Measurements from ENCODE around the gene FAM168A. TPM values are rescaled to one million over a fixed set of nuclear protein-coding genes. Genes with fewer than 3 reads are reported as not detected.

The FAM168A gene
- total RNA-seq, 1 experiment from 2014 or later: 21.1 TPM

DNA sequence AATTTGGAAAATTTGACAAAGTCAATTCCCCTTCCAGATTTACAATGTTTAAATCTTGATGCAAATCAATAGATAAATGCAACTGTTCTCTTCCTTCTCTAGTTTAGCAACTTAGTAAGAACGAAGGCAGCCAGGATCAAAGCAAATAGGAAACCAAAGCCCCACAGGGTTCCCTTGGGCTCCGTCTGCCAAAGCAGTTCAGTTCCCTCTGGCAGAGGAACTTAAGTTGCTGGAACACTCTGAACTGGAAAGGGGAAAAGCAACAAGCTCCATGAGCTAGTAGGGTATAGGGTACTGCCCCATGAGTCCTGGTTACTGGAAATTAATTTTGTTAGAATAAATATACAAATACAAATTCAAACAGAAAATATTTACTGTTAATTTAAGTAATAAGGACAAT lies 130.4 kb downstream of the FAM168A start:
- H2BK15ac ChIP-seq (ENCODE audit: low read depth, low read length): no peak overlapping the region
- H4K20me1 ChIP-seq (ENCODE audit: control insufficient read depth, insufficient read depth, insufficient read length): no peaks in the 10 kb centered on the region
- H3K4ac ChIP-seq (ENCODE audit: low read depth, low read length): no peak overlapping the region
- H3K9me3 Mint-ChIP-seq: no peaks in the 10 kb centered on the region
- no peaks in the 10 kb centered on the region for H3K9me3 ChIP-seq (ENCODE audit: control insufficient read depth, low read depth, low read length)
- H3K18ac ChIP-seq (ENCODE audit: insufficient read length, low read depth, low read length): no peak overlapping the region
- no peak overlapping the region for H4K91ac ChIP-seq (ENCODE audit: insufficient read length, low read depth, low read length)
- H3K79me1 ChIP-seq (ENCODE audit: insufficient read depth, low read depth, low read length, poor library complexity, severe bottlenecking): no peaks in the 10 kb centered on the region
- no peak overlapping the region for H3K4me3 Mint-ChIP-seq
- H3K27me3 ChIP-seq (ENCODE audit: insufficient read depth, low read length): no peaks in the 10 kb centered on the region
- H2BK5ac ChIP-seq (ENCODE audit: insufficient read length, low read length): no peak overlapping the region
- no peak overlapping the region for H2BK12ac ChIP-seq (ENCODE audit: insufficient read length, low read depth, low read length)
- H2BK120ac ChIP-seq (ENCODE audit: low read depth, low read length, poor library complexity, severe bottlenecking): no peak overlapping the region
- H3K23ac ChIP-seq (ENCODE audit: insufficient read length, low read depth, low read length): no peak overlapping the region
- no peak overlapping the region for H3K4me2 ChIP-seq (ENCODE audit: insufficient read depth, insufficient read length, low read length)
- H3K36me3 Mint-ChIP-seq (ENCODE audit: insufficient read depth in 1 of 3, low read depth in 3 of 3): no peaks in the 10 kb centered on the region
- DNase-seq: no peak
- H3K27ac Mint-ChIP-seq: no peak overlapping the region
- H3K23me2 ChIP-seq (ENCODE audit: insufficient read length, low read depth, low read length, poor library complexity, severe bottlenecking): no peaks in the 10 kb centered on the region
- no peak overlapping the region for H2AK5ac ChIP-seq (ENCODE audit: insufficient read length, low read length)
- no peaks in the 10 kb centered on the region; the same call in 1 of the 2 replicates for H3K27me3 Mint-ChIP-seq (ENCODE audit: low read depth)
- no peaks in the 10 kb centered on the region for H3K4me1 ChIP-seq (ENCODE audit: insufficient read depth, low read length)
- H3K14ac ChIP-seq (ENCODE audit: insufficient read depth, low read length): no peak overlapping the region
- no peak overlapping the region for H3K9ac ChIP-seq (ENCODE audit: extremely low read depth, insufficient read length, low read length)
- no peak overlapping the region for H4K5ac ChIP-seq (ENCODE audit: insufficient read length, low read depth, low read length)
- H3T11ph ChIP-seq (ENCODE audit: low read length): no peak overlapping the region
- no CpG with 5 or more reads among the region's 2 CpGs for WGBS (ENCODE audit: extremely low coverage, insufficient read length, low lambda C conversion rate)
- no peak overlapping the region for H4K8ac ChIP-seq (replicated peaks; ENCODE audit: insufficient read length, low read depth, low read length)
- H3K27ac ChIP-seq (ENCODE audit: insufficient read length, low read depth, low read length): no peak overlapping the region
- no peak overlapping the region for H3K56ac ChIP-seq (ENCODE audit: insufficient read length, low read depth, low read length)
- no peak overlapping the region for H2BK20ac ChIP-seq (ENCODE audit: low read depth, low read length, poor library complexity, severe bottlenecking)
- peaks cover 0 to 2% of the 10 kb centered on the region in 2 experiments; a peak in 1 of 4 replicates for H3K4me1 Mint-ChIP-seq
- H3K79me2 ChIP-seq (ENCODE audit: insufficient read depth, low read length): no peaks in the 10 kb centered on the region
- TF ChIP-seq, protein P1, sequence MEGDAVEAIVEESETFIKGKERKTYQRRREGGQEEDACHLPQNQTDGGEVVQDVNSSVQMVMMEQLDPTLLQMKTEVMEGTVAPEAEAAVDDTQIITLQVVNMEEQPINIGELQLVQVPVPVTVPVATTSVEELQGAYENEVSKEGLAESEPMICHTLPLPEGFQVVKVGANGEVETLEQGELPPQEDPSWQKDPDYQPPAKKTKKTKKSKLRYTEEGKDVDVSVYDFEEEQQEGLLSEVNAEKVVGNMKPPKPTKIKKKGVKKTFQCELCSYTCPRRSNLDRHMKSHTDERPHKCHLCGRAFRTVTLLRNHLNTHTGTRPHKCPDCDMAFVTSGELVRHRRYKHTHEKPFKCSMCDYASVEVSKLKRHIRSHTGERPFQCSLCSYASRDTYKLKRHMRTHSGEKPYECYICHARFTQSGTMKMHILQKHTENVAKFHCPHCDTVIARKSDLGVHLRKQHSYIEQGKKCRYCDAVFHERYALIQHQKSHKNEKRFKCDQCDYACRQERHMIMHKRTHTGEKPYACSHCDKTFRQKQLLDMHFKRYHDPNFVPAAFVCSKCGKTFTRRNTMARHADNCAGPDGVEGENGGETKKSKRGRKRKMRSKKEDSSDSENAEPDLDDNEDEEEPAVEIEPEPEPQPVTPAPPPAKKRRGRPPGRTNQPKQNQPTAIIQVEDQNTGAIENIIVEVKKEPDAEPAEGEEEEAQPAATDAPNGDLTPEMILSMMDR (conservative IDR thresholded peaks at IDR 0.05): no peak
- no peak overlapping the region for H2AFZ ChIP-seq (ENCODE audit: low read length)
